Right renal cortex interstitium (tissue), 3 donors: ENCODE measurements around the gene FURIN. TPM values are rescaled to one million over a fixed set of nuclear protein-coding genes. Genes with fewer than 3 reads are reported as not detected.
"Not testable (repeated sequence)": the region's sequence is repeated elsewhere in the genome, so short reads cannot be mapped to it uniquely, and the experiment has no call there.

ENCODE experiments used
- DNase-seq, 3 donors: peaks; one replicate each; pipeline ENCODE4 v3.0.0-alpha.2; 2013; ENCODE audit warnings: low read depth in 3 of 3, low spot score in 2 of 3
- polyA plus RNA-seq, 3 donors: library from polyadenylated mRNA; unstranded; fragments of 120-200 nt; gene quantifications; one replicate each; pipeline ENCODE4 v1.2.1, GENCODE V29; 2013; ENCODE audit not compliant: insufficient read length in 3 of 3

The FURIN gene
- polyA plus RNA-seq, 3 donors, result 41.1 to 46.6 (median 42.1) TPM

DNA sequence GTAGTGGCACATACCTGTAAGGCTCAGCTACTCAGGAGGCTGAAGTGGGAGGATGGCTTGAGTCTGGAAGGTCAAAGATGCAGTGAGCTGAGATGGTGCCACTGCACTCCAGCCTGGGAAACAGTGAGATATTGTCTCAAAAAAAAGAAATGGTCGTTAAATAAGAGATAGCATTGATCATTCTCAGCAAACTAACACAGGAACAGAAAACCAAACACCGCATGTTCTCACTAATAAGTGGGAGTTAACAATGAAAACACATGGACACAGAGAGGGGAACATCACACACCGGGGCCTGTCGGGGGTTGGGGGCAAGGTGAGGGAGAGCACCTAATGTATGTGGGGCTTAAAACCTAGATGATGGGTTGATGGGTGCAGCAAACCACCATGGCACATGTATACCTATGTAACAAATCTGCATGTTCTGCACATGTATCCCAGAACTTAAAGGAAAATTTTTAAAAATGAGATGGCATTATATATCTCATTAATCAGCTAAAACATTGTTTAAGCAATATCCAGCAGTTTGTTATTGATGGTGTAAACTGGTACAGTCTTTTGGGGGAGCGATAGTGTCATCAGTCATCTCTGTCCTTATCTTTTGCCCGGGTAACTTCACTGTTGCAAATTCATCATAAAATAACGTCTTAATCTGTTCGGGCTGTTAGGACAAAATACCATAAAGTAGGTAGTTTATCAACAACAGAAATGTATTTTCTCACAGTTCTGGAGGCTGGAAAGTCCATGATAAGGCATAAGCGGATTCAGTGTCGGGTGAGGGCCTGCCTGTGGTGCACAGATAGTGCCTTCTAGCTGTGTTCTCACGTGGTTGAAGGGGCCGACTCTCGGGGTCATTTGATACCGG, 33.0 kb downstream of the FURIN start:
- no peak for DNase-seq

DNA sequence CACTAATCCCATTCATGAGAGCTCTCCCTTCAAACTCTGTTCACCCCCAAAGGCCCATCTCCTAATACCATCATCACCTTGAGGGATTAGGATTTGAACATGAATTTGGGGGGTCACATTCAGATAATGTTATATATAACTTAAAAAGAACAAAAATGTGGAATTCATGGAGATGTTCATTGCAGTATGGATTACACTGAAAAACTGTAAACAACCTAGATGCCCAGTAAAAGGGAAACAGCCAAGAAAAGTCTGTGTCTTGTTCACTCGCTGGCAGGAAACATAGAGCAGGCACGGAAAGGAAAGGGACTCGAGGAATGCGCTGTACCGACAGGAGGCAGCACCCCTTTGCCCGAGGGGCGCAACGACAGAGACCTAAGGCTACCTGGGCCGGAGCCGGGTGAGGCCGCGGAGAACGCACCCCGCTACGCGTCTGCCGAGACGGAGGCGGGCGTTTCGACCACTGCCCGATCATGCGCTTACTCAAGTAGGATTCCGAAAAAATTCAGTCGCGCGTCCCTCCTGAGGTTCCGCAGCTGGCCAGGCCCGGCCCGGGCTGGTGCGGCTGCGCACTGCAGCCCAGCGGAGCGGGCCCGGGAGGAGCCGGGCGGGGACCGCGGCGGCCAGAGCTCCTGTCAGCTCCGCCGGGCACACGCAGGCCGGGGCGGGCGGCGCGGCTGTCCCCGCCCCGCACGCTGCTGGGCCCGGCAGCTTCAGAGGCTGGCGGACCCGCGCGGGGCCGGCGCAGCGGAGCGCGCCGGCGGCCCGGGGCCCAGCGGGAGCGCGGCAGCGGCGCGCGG, 33.9 kb downstream of the FURIN start:
- peak in 1 of 3 donors; percentile 74 for DNase-seq

DNA sequence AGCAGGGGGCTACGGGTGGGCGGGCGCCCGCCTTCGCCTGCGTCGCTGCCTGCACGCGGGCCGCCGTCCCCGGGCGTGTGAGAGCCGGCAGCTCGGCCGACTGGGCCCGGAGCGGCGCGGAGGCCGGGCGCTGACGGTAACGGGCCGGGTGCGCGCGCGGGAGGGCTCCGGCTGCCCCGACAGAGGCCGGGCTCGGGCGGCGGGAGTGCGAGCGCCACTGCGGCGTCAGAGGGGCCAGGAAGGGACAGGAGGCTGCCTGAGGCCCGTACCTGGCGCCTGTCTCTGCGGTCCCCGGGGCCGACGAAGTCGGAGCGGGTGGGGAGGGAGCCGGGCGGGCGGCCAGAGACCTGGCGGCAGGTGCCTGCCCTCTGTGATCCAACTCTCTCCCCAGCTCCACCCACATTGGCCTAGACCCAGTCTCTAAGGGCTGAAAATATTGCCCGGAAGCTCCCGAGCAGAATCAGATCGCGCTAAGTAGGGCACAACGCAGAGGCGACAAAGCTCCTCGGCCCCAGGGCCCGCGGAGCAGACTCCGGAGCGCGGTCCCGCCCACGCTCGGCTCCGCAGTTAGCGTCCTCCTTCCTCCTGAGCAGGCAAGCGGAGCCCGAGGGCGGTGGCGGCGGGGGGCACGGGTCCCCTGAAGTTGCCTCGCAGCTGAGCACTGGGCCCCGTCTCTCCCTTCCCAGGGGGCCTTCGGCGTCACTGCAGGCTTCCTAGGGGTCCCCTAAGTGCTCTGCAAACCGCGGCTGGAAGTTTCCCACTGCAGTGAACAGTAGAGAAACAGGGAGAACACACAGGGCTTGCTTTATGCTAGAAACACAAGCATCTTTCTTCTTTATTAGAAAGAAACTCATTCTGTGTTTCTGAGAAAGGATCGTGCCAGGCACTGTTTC, 34.7 kb downstream of the FURIN start, which contains the start of gene MAN2A2:
Gene MAN2A2 (plus strand): TSS at position 463 of the 893 bp plus-strand sequence. CDS start 906 bp downstream, outside the sequence.
- DNase-seq, result no peak

DNA sequence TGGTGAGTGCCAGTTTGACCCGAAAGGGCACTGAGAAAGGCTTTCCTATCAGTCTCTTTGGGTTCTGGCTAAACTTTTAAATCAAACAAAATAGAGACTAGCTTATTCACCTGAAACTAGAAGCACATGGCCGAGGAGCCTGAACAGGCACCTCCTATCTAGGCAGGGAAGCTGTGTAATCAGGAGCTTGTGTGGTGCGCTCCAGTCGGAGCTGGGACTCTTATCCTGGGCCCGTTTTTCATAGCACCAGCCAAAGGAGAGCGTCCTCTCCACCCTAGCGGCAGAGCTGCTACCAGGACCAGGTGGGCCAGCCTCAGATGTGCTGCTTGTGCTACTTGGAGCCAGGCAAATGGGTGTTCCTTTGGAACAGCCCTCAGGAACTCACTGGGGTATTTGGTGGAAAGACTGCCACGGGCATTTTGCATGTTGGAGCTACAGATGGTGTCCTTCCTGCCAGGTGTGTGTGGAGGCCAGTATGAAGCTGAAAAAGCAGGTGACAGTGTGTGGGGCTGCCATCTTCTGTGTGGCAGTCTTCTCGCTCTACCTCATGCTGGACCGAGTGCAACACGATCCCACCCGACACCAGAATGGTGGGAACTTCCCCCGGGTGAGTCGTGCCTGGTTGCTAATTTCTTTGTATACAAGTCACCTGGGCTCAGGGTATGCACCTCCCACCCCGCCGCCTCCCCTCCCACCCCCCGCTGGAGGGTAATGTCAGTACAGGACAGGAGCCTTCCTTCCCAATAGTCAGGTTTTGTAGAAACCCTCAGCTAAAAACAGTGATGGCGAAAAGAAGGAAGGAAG, 35.5 kb downstream of the FURIN start:
- no peak for DNase-seq

DNA sequence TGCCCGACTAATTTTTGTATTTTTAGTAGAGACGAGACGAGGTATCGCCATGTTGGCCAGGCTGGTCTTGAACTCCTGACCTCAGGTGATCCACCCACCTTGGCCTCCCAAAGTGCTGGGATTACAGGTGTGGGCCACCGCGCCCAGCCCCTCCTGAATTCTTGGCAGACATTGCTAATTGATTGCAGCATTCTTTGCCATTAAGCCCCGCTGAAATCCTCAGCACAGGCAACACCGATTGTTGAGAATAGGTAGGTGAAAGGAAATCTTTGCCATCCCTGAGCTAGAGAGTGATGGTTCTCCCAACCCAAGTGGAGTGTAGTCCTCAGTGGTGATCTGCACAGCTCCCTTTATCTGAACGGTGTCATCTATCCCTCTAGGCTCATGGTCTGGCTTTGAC, 36.4 kb downstream of the FURIN start:
- no peak for DNase-seq

DNA sequence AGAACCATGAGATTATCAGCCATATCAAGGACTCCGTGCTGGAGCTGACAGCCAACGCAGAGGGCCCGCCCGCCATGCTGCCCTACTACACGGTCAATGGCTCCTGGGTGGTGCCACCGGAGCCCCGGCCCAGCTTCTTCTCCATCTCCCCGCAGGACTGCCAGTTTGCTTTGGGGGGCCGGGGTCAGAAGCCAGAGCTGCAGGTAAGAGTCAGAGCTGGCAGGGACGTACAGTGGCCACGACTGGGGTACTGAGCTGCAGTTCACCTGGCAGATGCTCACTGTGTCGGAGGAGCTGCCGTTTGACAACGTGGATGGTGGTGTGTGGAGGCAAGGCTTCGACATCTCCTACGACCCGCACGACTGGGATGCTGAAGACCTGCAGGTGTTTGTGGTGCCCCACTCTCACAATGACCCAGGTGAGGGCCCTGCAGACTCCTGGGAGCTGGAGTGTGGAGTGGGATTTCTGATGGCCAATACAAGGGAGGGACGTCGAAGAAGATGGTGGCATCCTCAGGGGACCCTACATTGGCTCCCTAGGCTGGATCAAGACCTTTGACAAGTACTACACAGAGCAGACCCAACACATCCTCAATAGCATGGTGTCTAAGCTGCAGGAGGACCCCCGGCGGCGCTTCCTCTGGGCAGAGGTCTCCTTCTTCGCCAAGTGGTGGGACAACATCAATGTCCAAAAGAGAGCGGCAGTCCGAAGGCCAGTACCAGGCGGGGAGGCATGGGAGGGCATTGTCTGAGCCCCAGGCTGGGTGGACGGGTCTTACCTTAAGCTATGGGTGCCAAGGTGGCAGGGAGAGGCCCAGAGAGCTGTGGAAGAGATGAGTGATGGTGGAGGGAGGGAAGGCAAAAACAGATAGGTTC, 37.2 kb downstream of the FURIN start:
- DNase-seq, result no peak

DNA sequence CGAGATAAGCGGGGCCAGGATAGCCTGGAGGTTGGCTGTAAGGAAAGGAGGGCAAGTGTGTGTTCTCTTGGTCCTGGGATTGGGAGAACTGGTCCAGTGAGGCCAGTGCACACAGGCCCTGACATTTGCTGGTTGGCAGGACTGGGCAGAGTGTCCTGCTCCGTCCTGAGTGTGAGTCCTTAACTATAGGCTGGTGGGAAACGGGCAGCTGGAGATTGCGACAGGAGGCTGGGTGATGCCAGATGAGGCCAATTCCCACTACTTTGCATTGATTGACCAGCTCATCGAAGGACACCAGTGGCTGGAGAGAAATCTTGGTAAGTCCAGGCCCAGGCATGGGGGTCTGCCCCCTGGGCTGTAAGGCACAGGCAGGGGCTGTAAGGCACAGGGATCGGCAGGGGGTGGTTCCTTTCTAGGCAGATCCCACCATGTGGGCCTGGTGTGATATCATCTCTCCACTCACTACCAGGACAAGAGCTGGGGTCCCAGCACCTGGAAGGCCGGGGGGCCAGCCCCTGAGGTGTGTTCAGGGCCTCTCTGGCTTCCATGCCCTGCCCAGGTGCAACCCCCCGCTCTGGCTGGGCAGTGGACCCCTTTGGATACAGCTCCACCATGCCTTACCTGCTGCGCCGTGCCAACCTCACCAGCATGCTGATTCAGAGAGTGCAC, 37.9 kb downstream of the FURIN start:
- no peak for DNase-seq

DNA sequence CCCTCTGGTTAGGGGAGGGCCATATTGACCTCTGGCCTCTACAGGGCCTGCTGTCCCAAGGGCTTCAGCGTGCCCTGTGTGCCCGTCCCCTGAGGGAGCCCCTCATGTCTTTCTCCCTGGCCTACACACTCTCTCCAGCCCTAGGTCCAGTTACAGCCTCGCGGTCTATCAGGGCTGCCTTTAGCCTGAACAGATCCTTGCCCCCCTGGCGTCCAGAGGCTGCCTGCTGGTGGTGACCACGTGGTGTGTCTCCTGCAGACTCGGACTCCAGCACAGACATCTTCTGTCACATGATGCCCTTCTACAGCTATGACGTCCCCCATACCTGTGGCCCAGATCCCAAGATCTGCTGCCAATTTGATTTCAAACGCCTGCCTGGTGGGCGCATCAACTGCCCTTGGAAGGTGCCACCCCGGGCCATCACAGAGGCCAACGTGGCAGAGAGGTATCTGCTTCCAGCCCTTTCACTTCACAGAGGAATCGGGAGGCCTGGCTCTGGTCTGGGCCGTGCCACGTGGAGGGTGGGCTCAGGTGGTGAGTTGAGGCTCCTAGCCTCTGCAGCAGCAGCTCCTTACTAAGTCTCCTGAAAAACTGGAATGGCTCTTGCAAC, 38.8 kb downstream of the FURIN start:
- no peak for DNase-seq

DNA sequence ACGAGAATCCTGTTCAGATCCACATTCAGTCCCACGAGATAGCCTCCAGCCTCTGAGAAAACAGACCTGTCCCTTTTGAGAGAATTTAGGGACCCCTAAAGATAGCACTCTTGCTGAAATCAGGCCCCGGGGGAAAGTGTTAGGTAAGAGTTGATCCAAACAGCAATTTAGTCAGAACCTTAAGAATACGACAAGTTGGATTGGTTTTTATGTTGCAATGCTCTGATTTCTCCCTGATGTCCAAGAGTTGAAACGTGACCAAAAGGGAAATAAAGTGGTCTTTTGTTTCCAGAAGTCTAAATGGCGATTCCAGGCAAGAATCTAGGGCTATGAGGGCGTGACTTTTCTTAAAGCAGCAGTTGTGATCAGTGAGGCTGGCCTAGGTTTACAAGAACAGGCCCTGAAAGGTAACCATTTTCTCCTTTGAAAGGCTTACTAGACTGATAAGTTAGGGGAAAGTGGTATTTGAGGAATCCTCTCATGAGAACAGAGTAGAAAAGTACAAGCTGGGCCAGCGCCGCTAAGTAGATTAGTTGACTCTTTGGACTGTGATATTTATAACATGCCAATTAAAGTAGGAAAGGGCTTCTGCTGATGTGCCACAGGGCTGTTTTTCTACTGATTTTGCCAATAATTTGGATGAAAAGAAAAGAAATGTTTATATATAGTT, 39.6 kb downstream of the FURIN start:
- no peak for DNase-seq

DNA sequence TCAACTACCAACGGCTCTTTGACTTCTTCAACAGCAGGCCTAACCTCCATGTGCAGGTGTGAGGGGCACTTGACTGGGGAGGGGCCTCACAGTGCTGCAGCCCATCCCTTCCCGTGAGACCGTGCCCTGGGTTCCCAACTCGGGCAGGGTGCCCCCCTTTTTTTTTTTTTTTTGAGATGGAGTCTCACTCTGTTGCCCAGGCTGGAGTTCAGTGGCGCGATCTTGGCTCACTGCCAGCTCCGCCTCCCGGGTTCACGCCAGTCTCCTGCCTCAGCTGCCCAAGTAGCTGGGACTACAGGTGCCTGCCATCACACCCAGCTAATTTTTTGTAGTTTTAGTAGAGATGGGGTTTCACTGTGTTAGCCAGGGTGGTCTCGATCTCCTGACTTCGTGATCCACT, 41.1 kb downstream of the FURIN start:
- not testable (repeated sequence) for DNase-seq

DNA sequence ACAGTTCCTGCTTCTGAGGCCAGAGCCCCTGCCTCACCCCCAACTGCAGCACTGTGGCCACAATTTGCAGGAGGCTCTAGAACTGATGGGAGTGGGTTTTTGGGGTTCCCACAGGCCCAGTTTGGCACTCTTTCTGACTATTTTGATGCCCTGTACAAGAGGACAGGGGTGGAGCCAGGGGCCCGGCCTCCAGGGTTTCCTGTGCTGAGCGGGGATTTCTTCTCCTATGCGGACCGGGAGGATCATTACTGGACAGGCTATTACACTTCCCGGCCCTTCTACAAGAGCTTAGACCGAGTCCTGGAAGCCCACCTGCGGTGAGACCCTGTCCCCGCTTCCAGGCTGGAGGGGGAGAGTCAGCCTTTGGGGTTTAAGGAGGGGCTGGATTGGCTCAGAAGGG, 41.6 kb downstream of the FURIN start:
- no peak for DNase-seq

DNA sequence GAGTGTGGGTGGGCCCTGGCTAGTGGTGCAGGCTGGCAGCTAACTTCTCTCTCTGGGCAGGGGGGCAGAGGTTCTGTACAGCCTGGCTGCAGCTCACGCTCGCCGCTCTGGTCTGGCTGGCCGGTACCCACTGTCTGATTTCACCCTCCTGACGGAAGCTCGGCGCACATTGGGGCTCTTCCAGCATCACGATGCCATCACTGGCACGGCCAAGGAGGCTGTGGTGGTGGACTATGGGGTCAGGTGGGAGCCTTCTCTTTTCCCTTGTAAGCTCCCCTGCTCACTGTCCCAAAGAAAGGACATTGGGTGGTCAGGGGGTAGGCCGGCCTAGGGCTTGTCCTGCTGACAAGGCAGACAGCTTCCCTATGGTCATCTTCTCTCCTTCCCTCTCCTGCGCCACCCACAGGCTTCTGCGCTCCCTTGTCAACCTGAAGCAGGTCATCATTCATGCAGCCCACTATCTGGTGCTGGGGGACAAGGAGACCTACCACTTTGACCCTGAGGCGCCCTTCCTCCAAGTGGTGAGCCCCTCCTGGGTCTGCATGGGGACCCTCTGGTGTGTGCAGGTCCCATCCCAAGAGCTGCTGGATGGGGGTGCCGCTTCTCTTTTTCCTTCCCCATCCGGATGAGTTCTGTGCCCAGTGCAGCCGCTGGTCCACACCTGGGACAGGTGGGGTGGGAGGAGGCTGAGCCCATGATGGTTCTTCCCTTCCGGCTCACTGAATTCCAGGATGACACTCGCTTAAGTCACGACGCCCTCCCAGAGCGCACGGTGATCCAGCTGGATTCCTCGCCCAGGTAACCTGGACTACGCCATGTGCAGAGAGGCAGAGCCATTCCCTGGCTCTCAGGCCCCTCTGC, 42.3 kb downstream of the FURIN start:
- DNase-seq, result no peak

DNA sequence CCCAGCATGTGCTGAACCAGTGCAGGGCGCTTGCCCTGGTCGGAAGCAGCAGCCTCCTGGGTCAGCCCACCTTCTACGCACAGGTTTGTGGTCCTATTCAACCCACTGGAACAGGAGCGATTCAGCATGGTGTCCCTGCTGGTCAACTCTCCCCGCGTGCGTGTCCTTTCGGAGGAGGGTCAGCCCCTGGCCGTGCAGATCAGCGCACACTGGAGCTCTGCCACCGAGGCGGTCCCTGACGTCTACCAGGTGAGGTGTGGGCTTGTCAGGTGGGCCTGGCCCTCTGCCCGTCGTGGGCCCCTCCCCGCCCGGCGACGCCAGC, 42.9 kb downstream of the FURIN start:
- no peak for DNase-seq

DNA sequence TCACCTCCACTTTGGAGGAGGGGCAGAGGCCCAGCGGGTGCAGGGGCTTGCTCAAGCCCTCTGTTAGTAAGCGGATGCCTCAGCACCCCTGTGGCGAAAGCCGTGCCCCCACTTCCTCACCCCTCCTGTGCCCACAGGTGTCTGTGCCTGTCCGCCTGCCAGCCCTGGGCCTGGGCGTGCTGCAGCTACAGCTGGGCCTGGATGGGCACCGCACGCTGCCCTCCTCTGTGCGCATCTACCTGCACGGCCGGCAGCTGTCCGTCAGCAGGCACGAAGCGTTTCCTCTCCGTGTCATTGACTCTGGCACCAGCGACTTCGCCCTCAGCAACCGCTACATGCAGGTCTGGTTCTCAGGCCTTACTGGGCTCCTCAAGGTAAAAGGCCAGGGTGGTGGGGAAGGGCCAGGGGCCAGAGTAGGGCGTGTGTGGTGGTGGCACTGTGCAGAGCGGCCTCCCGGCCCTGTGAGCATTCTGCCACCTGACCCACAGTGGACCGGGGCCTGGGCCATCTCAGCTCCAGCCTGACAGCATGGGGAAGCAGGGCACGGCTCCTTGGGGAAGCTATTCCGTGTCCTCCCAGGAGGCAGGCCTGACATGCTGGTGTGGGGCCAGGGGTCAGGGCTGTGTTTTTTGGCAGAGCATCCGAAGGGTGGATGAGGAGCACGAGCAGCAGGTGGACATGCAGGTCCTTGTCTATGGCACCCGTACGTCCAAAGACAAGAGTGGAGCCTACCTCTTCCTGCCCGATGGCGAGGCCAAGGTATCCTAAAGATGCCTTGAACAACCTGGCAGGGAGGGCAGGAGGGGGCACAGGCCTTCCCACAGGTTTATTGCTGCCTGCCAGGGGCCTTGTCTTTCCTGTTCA, 43.8 kb downstream of the FURIN start:
- DNase-seq, result no peak

DNA sequence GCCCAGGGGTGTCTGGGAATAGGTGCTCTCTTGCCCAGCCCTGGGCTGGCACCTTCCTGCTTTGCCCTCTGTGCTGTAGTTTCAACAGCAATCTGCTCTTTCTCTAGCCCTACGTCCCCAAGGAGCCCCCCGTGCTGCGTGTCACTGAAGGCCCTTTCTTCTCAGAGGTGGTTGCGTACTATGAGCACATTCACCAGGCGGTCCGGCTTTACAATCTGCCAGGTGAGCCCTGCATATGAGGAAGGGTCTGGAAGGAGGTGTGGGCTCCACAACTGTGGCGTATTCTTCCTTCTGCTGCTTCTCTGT, 44.3 kb downstream of the FURIN start:
- no peak for DNase-seq

DNA sequence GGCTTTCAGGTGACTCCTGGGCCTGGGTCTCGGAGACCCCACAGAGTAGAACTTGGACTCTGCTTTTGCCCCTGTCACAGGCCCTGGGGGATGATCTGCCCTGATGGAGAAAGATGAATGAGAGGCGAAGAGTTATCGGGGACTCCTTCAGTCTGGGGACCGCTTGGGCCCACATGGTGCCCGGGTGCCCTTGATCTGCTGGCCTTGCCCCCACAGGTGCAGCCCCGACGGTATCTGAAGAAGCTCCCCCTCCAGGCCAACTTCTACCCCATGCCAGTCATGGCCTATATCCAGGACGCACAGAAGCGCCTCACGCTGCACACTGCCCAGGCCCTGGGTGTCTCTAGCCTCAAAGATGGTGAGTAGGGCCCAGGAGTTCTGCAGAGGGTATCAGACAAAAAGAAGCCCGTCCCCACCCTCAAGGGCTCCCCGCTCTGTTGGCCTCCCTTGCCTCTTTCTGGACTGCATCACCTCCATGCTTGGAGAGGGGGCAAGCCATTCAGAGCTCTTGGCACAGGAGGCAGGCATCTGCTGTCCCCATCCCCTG, 45.1 kb downstream of the FURIN start:
- DNase-seq, result no peak
